Epithelial cell of esophagus (primary cell): Measurements from ENCODE around the gene SLC35E1.

Source experiments
- DNase-seq: peaks from one replicate; pipeline ENCODE4 v3.0.0; 2010; ENCODE audit warnings: low read depth
- H3K4me3 ChIP-seq: 2 replicates; pipeline ENCODE4 v1.5.1; 2011; ENCODE audit warnings: mild to moderate bottlenecking, low read length, control low read depth
- CTCF ChIP-seq: IDR thresholded peaks from 2 replicates; pipeline ENCODE4 v1.5.1; 2011; ENCODE audit warnings: low read depth, mild to moderate bottlenecking, low read length, control low read depth, inconsistent platforms; ENCODE audit not compliant: insufficient read depth; ENCODE audit errors: missing control alignments

Gene SLC35E1

GRCh38 chr19:16586991-16587832 is 15.0 kb upstream of the SLC35E1 start:
- DNase-seq, result peak; percentile 84
- no peak for TF ChIP-seq CTCF
- no peak overlapping the region for H3K4me3 ChIP-seq

GRCh38 chr19:16586477-16586871 is 14.3 kb upstream of the SLC35E1 start:
- DNase-seq, result no peak
- no peak overlapping the region for H3K4me3 ChIP-seq
- TF ChIP-seq CTCF, result no peak

DNA sequence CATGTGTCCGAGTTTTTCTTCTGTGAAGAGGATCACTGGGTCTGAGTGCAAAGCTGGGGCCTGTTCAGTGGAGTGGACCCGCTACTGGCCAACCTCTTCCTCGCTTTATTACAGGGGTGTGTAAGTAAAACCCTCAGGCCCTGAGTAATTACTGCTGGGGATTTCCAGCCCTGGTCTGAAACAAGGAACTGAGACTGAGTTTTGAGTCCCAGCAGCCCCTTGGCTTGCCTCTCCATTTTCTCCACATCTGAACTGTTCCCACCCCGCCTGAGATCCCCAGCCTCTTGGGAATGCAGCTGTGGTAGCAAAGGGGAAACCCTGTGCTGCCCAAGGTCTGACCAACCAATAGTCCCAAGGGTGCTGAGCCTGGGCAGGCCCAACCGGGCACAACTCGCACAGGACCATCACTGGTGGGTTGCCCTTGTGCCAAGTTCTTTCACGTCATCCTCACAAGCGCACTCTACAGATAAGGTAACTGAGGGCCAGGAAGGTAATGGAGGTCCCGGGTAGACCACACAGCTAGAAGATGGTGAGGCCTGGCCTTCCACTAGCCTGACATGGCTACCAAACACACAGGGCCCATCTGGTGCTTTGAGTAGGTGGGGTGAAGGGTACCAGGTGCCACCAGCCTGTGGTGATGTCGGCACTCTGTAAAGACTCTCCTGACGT is 13.7 kb upstream of the SLC35E1 start:
- no peak for TF ChIP-seq CTCF
- H3K4me3 ChIP-seq, result no peak overlapping the region
- peak; percentile 44 for DNase-seq

GRCh38 chr19:16585094-16585801 is 13.0 kb upstream of the SLC35E1 start:
- no peak overlapping the region for H3K4me3 ChIP-seq

DNA sequence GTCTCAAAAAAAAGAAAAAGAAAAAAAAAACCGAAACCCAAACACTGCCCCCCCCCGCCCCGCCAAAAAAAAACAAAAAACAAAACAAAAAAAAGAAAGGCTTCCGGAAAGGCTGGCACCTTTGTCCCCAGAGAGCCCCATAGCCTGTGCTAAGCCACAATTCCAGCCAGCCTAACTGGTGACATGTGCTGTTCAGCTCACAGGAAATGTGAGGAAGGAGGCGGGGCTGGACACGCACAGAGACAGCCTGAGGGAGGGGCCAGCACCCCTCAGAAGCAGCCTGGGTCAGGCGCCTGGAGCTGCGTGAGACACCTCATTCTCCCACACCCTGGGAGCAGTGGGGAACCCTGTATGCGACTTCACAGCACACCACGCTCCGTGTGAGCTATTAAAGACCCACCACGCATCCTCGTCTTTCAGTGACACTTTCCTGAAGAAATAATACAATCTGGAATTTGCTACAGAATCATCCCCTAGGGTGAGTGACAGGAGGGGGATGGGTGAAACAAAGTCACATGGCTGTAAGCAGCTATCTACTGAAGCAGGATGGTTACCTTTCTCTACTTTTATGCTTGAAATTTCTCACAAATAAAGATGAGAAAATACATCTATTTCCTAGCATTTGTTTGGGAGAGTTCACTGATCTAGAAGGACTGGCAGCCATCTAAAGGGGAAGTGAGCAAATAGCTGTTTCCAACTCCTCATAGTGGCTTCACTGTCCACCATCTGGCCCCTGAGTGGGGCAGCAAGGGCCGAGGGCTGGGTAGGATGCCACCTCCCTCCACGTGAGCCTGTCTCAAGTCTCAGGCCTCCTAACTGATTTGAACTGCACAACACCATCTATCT is 12.3 kb upstream of the SLC35E1 start:
- DNase-seq, result peak; percentile 90
- no peak for TF ChIP-seq CTCF
- H3K4me3 ChIP-seq, result no peak overlapping the region

More at GRCh38 chr19:16585094-16585801, 13.0 kb upstream of the SLC35E1 start:
- TF ChIP-seq CTCF, result no peak
- DNase-seq, result no peak

- no peak for TF ChIP-seq CTCF
- no peak for DNase-seq
- no peak overlapping the region for H3K4me3 ChIP-seq
Measured at GRCh38 chr19:16582486-16583261, 10.5 kb upstream of the SLC35E1 start.
